ENCODE data around the gene RPL27.
A peak's percentile ranks its signal among the peaks of the same experiment; 100 is the strongest.

The RPL27 gene

GRCh38 chr17:43021741-43022512 is 23.7 kb downstream of the RPL27 start, which contains the start of gene VAT1:
VAT1 (minus strand) TSS chr17:43022385; CDS start chr17:43022322, 63 bp downstream.
- H3K27me3 Mint-ChIP-seq (ENCODE audit: low read depth), result peaks cover 10% of the 10 kb centered on the region
- H3K4me1 Mint-ChIP-seq (ENCODE audit: low read depth), result peaks cover 25% of the 10 kb centered on the region
- no peak within 1 kb of the TSS for H3K27ac Mint-ChIP-seq
- no peaks in the 10 kb centered on the region for H3K9me3 Mint-ChIP-seq
- peak within 1 kb of the TSS; percentile 85 for H3K4me3 Mint-ChIP-seq
- no peaks in the 10 kb centered on the region for H3K36me3 Mint-ChIP-seq (ENCODE audit: low read depth)
- peak; percentile 57 for DNase-seq (ENCODE audit: low spot score)

- H3K4me3 Mint-ChIP-seq, result peak within 1 kb of the TSS; percentile 87
- peak; percentile 74 for DNase-seq (ENCODE audit: low spot score)
- peaks cover 10% of the 10 kb centered on the region for H3K27me3 Mint-ChIP-seq (ENCODE audit: low read depth)
These were observed 26.4 kb downstream of the RPL27 start, which contains the start of gene RND2 for GRCh38 chr17:43024407-43025289. RND2 (plus strand) TSS chr17:43025231; CDS start chr17:43025348, 117 bp downstream.

GRCh38 chr17:43025290-43025657 is 27.1 kb downstream of the RPL27 start:
- no peak overlapping the region for H3K27ac Mint-ChIP-seq
- H3K27me3 Mint-ChIP-seq (ENCODE audit: low read depth), result peaks cover 10% of the 10 kb centered on the region
- no peak for DNase-seq (ENCODE audit: low spot score)
- H3K9me3 Mint-ChIP-seq, result no peaks in the 10 kb centered on the region
- no peaks in the 10 kb centered on the region for H3K36me3 Mint-ChIP-seq (ENCODE audit: low read depth)
- peaks cover 13% of the 10 kb centered on the region for H3K4me1 Mint-ChIP-seq (ENCODE audit: low read depth)
- H3K4me3 Mint-ChIP-seq, result peak overlapping the region; percentile 63

More at GRCh38 chr17:43024407-43025289, 26.4 kb downstream of the RPL27 start, which contains the start of gene RND2:
- Mint-ChIP-seq H3K36me3 (ENCODE audit: low read depth) (no peaks in the 10 kb centered on the region), H3K27ac (peak within 1 kb of the TSS; percentile 65), H3K9me3 (no peaks in the 10 kb centered on the region), H3K4me1 (ENCODE audit: low read depth) (peaks cover 16% of the 10 kb centered on the region)

DNA sequence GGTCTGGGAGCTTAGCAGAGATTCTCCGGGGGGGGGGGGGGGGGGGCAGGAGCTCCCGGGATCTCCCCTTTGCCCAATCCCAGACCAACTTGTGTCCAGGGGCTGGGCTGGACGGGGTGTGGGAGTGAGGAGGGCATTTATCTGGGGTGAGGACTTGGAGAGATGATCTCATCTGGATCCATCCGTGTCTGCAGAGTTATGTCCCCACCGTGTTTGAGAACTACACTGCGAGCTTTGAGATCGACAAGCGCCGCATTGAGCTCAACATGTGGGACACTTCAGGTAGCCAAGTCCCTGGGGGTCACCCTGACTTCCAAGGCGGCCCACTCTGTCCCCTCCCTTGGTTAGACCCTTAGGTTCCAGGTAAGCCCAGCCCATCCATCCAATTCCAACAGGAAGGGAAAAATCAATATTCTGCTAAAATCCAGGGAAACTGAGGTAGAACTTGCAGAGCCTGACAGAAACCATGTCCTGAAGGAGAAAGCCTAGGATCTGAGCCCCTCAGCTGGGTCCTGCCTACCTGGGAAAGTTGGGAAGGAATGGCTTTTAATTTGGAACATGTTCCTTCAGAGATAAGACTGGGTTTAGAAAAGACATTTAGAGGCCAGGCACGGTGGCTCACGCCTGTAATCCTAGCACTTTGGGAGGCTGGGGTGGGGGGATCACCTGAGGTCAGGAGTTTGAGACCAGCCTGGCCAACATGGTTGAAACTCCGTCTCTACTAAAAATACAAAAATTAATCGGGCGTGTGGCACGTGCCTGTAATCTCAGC is 27.7 kb downstream of the RPL27 start:
- H3K4me3 Mint-ChIP-seq, result peak overlapping the region; percentile 63
- no peaks in the 10 kb centered on the region for H3K36me3 Mint-ChIP-seq (ENCODE audit: low read depth)
- H3K27me3 Mint-ChIP-seq (ENCODE audit: low read depth), result peaks cover 10% of the 10 kb centered on the region
- no peak for DNase-seq (ENCODE audit: low spot score)
- no peak overlapping the region for H3K27ac Mint-ChIP-seq
- peaks cover 11% of the 10 kb centered on the region for H3K4me1 Mint-ChIP-seq (ENCODE audit: low read depth)
- H3K9me3 Mint-ChIP-seq, result no peaks in the 10 kb centered on the region

DNA sequence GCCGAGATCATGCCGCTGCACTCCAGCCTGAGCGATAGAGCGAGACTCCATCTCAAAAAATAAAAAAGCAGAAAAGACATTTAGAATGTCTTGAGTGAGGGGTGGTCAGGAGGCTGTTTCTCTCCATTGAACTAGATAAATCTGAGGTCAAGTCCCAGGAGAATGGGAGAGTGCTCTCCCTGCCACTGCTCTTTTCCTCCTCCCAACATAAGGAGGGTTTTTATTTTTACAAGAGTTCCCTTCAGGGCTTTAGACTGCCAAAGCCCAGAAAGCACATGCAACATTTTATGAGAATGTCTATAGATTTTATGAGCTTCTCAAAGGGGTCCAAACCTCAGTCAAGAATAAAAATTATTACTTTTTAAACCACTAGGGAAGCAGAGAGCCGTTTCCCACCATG is 28.4 kb downstream of the RPL27 start:
- no peak for DNase-seq (ENCODE audit: low spot score)
- peaks cover 10% of the 10 kb centered on the region for H3K4me1 Mint-ChIP-seq (ENCODE audit: low read depth)
- H3K27ac Mint-ChIP-seq, result no peak overlapping the region

DNA sequence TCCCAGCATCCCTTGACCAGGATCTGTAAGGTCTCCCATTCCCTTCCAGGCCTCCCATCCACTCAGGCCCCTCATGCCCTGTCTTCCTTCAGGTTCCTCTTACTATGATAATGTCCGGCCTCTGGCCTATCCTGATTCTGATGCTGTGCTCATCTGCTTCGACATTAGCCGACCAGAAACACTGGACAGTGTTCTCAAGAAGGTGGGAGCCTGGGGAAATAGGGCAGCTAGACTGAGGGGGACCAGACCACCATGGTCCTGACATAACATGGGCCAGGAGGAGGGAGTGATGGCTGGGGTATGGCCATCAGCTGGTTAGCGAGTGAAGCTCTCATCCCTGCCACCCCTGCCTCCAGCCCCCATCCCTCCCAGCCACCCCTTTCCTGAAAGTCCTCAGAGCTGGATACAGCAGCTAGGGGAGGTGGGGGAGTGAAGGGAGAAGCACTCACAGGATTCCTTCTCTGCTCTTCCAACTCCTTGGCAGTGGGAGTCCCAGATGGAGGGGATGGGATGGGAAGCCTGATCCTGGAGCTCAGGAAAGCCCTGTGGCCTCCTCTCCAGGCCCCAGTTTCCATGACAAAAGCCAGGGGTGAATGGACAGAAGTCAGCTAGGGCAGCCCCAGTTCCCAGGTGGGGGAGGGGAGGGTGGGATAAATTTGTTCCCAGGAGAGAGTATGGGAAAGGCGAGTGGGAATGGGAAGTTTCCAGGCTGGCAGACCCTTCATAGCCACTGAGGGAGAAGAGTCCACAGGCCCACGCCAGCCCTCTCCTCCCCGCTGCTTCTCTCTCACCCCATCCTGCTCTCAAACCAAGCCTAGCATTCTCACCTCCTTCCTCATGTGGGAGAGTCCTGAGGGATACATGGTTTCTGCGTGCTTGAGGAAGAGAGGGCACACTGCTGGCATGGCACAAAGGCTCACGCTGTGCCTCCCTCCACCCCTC is 29.1 kb downstream of the RPL27 start:
- Mint-ChIP-seq H3K27me3 (ENCODE audit: low read depth) (peaks cover 10% of the 10 kb centered on the region), H3K4me1 (ENCODE audit: low read depth) (peaks cover 10% of the 10 kb centered on the region), H3K27ac (no peak overlapping the region), H3K36me3 (ENCODE audit: low read depth) (no peaks in the 10 kb centered on the region), H3K9me3 (no peaks in the 10 kb centered on the region), H3K4me3 (no peak overlapping the region)
- DNase-seq (ENCODE audit: low spot score), result no peak

More for the DNA sequence above, 28.4 kb downstream of the RPL27 start:
- no peaks in the 10 kb centered on the region for H3K9me3 Mint-ChIP-seq
- H3K27me3 Mint-ChIP-seq (ENCODE audit: low read depth), result peaks cover 10% of the 10 kb centered on the region
- H3K36me3 Mint-ChIP-seq (ENCODE audit: low read depth), result no peaks in the 10 kb centered on the region
- no peak overlapping the region for H3K4me3 Mint-ChIP-seq

DNA sequence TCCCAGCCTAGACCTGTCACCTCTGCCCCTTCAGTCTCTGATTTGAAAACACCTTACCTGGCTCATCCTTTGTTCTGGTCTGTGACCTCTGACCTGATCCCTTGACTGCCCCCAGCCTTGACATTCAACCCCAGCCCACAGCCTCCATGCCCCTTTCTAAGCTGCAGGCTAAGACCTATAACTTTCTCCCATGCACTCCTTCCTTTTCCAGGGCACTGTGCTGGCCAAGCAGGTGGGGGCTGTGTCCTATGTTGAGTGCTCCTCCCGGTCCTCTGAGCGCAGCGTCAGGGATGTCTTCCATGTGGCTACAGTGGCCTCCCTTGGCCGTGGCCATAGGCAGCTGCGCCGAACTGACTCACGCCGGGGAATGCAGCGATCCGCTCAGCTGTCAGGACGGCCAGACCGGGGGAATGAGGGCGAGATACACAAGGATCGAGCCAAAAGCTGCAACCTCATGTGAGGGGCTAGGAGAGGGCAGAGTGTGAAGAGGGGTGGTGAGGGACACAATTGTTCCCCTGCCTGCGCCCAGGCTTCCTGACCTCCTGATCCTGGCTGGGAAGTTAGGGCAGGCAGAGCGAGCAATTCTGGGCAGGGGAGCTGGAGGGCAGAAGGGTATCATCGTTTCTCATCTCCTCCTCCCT is 30.1 kb downstream of the RPL27 start:
- no peak for DNase-seq (ENCODE audit: low spot score)
- Mint-ChIP-seq H3K27me3 (ENCODE audit: low read depth) (peaks cover 10% of the 10 kb centered on the region), H3K4me1 (ENCODE audit: low read depth) (peaks cover 10% of the 10 kb centered on the region), H3K27ac (no peak overlapping the region), H3K36me3 (ENCODE audit: low read depth) (no peaks in the 10 kb centered on the region), H3K4me3 (no peak overlapping the region), H3K9me3 (no peaks in the 10 kb centered on the region)

- H3K4me3 Mint-ChIP-seq, result no peak overlapping the region
- no peaks in the 10 kb centered on the region for H3K36me3 Mint-ChIP-seq (ENCODE audit: low read depth)
- H3K27ac Mint-ChIP-seq, result no peak overlapping the region
- peaks cover 3% of the 10 kb centered on the region for H3K27me3 Mint-ChIP-seq (ENCODE audit: low read depth)
- DNase-seq (ENCODE audit: low spot score), result no peak
- H3K9me3 Mint-ChIP-seq, result no peaks in the 10 kb centered on the region
- H3K4me1 Mint-ChIP-seq (ENCODE audit: low read depth), result peaks cover 2% of the 10 kb centered on the region
These were observed 32.0 kb downstream of the RPL27 start for GRCh38 chr17:43030137-43030767.

DNA sequence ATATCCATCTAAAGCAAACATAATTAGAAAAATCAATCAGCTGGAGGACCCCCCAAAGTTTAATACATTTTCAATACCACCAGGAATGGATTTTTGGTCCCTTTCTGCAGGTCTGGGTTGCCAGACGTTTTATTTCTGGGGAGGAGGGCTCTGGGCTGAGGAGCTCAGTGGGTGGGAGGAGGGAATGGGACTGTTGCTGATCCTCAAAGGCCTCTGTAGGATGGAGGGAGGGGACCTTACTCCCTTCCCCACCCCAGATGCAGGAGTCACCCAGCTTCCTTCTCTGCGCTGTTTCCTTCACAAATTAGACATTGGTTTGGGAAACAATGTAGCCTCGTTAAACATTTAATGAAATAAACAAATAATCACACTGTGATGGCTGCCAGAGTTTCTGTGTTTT is 33.4 kb downstream of the RPL27 start:
- Mint-ChIP-seq H3K4me1 (ENCODE audit: low read depth) (no peaks in the 10 kb centered on the region), H3K27me3 (ENCODE audit: low read depth) (no peaks in the 10 kb centered on the region), H3K36me3 (ENCODE audit: low read depth) (no peaks in the 10 kb centered on the region), H3K4me3 (no peak overlapping the region), H3K27ac (no peak overlapping the region), H3K9me3 (no peaks in the 10 kb centered on the region)
- no peak for DNase-seq (ENCODE audit: low spot score)

DNA sequence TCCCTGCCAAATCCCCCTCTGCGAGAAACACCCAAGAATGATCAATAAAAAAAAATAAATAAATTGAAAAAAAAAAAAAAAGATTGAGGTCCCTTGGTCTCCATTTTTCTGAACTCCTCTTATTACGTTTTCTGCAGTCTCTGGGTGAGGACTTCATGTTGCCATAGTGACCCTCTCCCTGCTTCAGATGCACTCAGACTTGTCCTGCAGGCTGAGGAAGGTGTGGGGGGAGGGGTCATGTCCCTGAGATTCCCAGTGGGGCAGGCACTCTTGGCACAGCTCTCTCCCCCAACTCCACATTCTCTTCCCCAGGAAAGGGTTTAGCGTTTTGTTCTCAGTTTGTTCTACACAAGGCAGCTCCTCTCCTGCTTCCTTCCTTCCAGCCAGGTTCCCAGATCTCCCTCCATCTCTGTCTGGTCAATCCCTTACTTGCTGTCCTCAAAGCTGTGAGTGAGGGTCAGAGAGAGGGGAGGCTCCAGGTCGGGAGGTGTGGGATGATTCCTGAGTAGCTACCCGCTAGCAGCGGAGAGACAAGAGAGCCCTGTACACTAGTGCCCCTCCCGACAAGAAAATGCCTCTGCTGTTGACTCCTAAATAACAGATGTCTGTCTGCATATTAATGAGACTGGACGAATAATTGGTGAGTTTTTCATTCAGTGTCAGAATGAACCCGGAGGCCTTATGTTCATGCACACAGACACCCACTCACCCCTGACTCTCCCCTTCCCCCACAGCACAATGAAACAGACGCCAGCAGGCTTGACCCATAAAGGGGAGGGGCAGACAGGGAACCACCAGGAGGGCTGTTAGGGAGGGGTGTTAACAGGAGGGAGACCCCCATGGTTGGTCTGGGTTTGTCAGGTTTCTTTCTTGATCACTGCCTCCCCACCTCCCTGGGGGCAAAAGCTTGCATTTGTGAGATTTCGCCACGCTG is 36.0 kb downstream of the RPL27 start:
- Mint-ChIP-seq H3K4me1 (ENCODE audit: low read depth) (no peaks in the 10 kb centered on the region), H3K9me3 (no peaks in the 10 kb centered on the region), H3K4me3 (no peak overlapping the region), H3K36me3 (ENCODE audit: low read depth) (no peaks in the 10 kb centered on the region), H3K27ac (no peak overlapping the region), H3K27me3 (ENCODE audit: low read depth) (no peaks in the 10 kb centered on the region)
- DNase-seq (ENCODE audit: low spot score), result no peak

DNA sequence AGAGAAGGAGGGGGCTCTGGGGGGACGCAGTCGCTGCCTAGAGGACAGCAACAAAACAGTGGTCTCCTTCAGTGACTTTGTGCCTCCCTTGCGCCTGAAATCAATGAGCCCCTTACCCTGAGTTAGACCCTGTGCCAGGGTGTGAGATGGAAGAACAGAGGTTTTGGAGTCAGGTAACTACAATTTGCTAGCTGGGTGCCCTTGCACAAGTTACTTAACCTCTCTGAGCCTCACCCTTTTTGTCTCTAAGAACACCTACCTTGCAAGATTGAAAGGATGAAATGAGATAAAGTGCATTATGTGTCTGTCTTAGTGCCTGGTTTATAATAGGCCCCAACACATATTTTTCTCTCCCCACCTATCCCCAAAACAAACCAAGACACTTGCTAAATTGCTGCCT is 36.7 kb downstream of the RPL27 start:
- Mint-ChIP-seq H3K36me3 (ENCODE audit: low read depth) (no peaks in the 10 kb centered on the region), H3K4me1 (ENCODE audit: low read depth) (no peaks in the 10 kb centered on the region), H3K27ac (no peak overlapping the region), H3K9me3 (no peaks in the 10 kb centered on the region), H3K4me3 (no peak overlapping the region), H3K27me3 (ENCODE audit: low read depth) (no peaks in the 10 kb centered on the region)
- DNase-seq (ENCODE audit: low spot score), result no peak

All from T-helper 2 cell treated with Interferon-gamma antibody and Interleukin-4, amounts not matched to agents 5 μg/mL and 100 μg/mL, for 36 hours (primary cell).